ENCODE results near the gene UGGT1.

GRCh38 chr2:128137094-128137616, 46.2 kb downstream of the UGGT1 start:
- TF ChIP-seq, protein P1, sequence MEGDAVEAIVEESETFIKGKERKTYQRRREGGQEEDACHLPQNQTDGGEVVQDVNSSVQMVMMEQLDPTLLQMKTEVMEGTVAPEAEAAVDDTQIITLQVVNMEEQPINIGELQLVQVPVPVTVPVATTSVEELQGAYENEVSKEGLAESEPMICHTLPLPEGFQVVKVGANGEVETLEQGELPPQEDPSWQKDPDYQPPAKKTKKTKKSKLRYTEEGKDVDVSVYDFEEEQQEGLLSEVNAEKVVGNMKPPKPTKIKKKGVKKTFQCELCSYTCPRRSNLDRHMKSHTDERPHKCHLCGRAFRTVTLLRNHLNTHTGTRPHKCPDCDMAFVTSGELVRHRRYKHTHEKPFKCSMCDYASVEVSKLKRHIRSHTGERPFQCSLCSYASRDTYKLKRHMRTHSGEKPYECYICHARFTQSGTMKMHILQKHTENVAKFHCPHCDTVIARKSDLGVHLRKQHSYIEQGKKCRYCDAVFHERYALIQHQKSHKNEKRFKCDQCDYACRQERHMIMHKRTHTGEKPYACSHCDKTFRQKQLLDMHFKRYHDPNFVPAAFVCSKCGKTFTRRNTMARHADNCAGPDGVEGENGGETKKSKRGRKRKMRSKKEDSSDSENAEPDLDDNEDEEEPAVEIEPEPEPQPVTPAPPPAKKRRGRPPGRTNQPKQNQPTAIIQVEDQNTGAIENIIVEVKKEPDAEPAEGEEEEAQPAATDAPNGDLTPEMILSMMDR (IDR thresholded peaks at IDR 0.05): no peak
- no peak for TF ChIP-seq POLR2AphosphoS5 (IDR thresholded peaks at IDR 0.05)
- no peak for TF ChIP-seq EP300 (IDR thresholded peaks at IDR 0.05)
